ENCODE data around the gene P2RY6. TPM values are rescaled to one million over a fixed set of nuclear protein-coding genes. Genes with fewer than 3 reads are reported as not detected.

Gene P2RY6
- total and polyA plus RNA-seq, 2 of the 8 experiments (the other 6 are each of a cell fraction or from before 2014, with no cell fraction given) = 0.15 TPM; not detected in 1

DNA sequence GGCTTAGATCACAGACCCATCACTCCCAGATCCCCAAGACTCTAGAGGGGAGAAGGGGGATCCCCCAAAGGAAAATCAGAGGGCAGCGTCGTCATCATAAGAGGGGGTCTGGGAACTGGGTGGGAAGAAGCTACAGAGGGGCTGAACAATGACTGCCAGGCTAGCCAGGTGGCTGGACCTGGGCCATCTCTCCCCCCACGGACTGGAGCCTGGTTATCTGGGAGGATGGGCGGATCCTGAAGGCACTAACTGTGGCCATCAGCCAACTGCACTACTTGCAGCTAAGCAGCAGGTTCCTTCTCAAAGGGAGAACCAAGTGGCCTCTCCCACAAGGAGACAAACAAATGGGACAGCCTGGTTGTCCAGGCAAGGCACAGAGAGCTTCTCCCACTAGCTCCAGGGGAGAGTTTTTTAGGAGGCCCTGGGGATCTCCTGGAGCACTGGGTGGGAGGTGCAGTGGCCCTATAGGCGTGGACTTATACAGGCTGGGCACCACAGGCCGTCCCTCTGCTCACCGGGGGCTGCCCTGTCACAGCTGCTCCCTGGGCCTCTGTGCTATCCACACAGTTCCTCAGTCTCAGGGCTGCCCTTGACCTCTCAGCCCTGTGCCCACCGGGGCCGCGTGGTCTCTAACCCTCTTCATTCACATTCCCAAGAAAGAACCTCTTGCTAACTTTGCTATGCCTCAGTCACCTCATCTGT is 15.4 kb downstream of the P2RY6 start (continued):
- TF ChIP-seq RNF2 (IDR thresholded peaks at IDR 0.05; ENCODE audit: borderline replicate concordance, low read depth, low read length, missing control alignments, poor library complexity, severe bottlenecking) = no peak
- no peak for TF ChIP-seq CEBPB (IDR thresholded peaks at IDR 0.05; ENCODE audit: low read depth, low read length)
- no peak for TF ChIP-seq TAF1 (IDR thresholded peaks at IDR 0.05; ENCODE audit: low read depth, low read length)

All from H1 (cell line).